ENCODE measurements around the gene APRT.

- no peak for TF ChIP-seq POLR2AphosphoS5 (IDR thresholded peaks at IDR 0.05; ENCODE audit: low read depth, low read length)
- no peak for TF ChIP-seq TAF1 (IDR thresholded peaks at IDR 0.05; ENCODE audit: borderline replicate concordance, low read depth, low read length)
These were observed 6.8 kb upstream of the APRT start for GRCh38 chr16:88818575-88818874.
